BE2C (cell line): ENCODE measurements around the gene ANK3.

Experiments used
- DNase-seq: peaks from one replicate; pipeline ENCODE4 v3.0.0-alpha.2; 2020
- H3K27me3 ChIP-seq: fragments of 250-450 bp; sonication (Bioruptor Pico); 2 replicates; pipeline ENCODE4 v1.5.1; 2020; ENCODE audit warnings: mild to moderate bottlenecking
- H3K36me3 ChIP-seq: fragments of 250-450 bp; sonication (Bioruptor Pico); 2 replicates; pipeline ENCODE4 v1.5.1; 2020; ENCODE audit warnings: mild to moderate bottlenecking
- H3K4me1 ChIP-seq: fragments of 250-450 bp; sonication (Bioruptor Pico); 2 replicates; pipeline ENCODE4 v1.5.1; 2020
- H3K4me3 ChIP-seq: 2 replicates; pipeline ENCODE4 v1.5.1; 2011; ENCODE audit warnings: low read depth, low read length
- H3K9me3 ChIP-seq: fragments of 250-450 bp; sonication (Bioruptor Pico); 2 replicates; pipeline ENCODE4 v1.5.1; 2020
- TF ChIP-seq, protein P1 (sequence below): IDR thresholded peaks from 2 replicates; pipeline ENCODE4 v1.5.1; 2012; ENCODE audit warnings: mild to moderate bottlenecking, low read depth, low read length

ANK3 gene

DNA sequence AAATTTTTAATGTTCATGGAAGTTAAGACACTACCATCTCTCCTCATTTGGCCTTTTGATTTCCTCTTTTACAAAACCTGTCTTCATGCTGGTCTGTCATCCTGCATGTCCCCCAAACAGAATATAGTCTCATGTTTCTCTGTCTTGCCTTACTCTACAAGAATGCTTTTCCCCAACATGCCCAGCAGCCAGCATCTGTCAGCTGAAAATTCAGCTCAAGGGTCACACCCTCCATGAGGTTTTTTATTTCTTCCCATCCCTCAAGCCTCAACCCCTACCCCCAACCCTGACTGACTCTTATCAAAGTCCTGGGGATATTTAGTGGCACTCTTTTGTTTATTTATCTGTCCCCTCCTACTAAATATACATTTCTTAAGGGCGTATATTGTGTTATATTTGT is 202.0 kb downstream of the ANK3 start:
- DNase-seq, result no peak
- Histone ChIP-seq H3K4me3 (no peak overlapping the region), H3K27me3 (no peaks in the 10 kb centered on the region), H3K36me3 (no peaks in the 10 kb centered on the region), H3K9me3 (no peaks in the 10 kb centered on the region), H3K4me1 (no peaks in the 10 kb centered on the region)
- TF ChIP-seq, protein P1, sequence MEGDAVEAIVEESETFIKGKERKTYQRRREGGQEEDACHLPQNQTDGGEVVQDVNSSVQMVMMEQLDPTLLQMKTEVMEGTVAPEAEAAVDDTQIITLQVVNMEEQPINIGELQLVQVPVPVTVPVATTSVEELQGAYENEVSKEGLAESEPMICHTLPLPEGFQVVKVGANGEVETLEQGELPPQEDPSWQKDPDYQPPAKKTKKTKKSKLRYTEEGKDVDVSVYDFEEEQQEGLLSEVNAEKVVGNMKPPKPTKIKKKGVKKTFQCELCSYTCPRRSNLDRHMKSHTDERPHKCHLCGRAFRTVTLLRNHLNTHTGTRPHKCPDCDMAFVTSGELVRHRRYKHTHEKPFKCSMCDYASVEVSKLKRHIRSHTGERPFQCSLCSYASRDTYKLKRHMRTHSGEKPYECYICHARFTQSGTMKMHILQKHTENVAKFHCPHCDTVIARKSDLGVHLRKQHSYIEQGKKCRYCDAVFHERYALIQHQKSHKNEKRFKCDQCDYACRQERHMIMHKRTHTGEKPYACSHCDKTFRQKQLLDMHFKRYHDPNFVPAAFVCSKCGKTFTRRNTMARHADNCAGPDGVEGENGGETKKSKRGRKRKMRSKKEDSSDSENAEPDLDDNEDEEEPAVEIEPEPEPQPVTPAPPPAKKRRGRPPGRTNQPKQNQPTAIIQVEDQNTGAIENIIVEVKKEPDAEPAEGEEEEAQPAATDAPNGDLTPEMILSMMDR, result no peak

GRCh38 chr10:60186315-60187071 is 203.2 kb downstream of the ANK3 start:
- DNase-seq, result no peak
- no peak overlapping the region for H3K4me3 ChIP-seq
- no peaks in the 10 kb centered on the region for H3K4me1 ChIP-seq
- TF ChIP-seq, protein P1, result no peak
- H3K9me3 ChIP-seq, result no peaks in the 10 kb centered on the region
- no peaks in the 10 kb centered on the region for H3K27me3 ChIP-seq
- no peaks in the 10 kb centered on the region for H3K36me3 ChIP-seq

DNA sequence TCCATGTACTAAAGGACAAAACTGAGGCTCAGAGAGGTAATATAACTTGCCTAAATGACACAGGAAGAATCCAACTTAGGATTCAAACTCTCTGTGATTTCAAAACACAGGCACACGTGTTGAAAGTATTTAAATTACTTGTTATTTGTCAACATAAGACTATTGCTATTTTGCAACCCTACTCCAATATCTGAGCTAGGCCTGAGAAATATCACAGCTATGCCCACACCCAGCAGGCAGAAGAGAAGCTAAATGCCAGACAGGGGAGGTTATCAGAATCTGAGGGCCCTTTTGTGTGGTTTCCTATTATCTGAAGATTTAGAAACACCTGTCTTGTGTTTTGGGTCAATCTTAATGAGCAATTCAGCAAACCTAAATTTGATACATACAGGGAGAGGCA is 204.3 kb downstream of the ANK3 start:
- Histone ChIP-seq H3K4me3 (no peak overlapping the region), H3K36me3 (no peaks in the 10 kb centered on the region), H3K4me1 (no peaks in the 10 kb centered on the region), H3K9me3 (no peaks in the 10 kb centered on the region), H3K27me3 (no peaks in the 10 kb centered on the region)
- DNase-seq, result no peak
- TF ChIP-seq, protein P1, result no peak

- Histone ChIP-seq H3K4me3 (no peak overlapping the region), H3K27me3 (no peaks in the 10 kb centered on the region), H3K36me3 (no peaks in the 10 kb centered on the region), H3K4me1 (no peaks in the 10 kb centered on the region), H3K9me3 (no peaks in the 10 kb centered on the region)
- TF ChIP-seq, protein P1, result no peak
- DNase-seq, result no peak
Measured at GRCh38 chr10:60182691-60183090, 207.0 kb downstream of the ANK3 start.

GRCh38 chr10:60176925-60177324 is 212.8 kb downstream of the ANK3 start:
- H3K4me3 ChIP-seq, result no peak overlapping the region
- no peak for DNase-seq
- TF ChIP-seq, protein P1, result no peak
- no peaks in the 10 kb centered on the region for H3K27me3 ChIP-seq
- H3K9me3 ChIP-seq, result no peaks in the 10 kb centered on the region
- no peaks in the 10 kb centered on the region for H3K36me3 ChIP-seq
- H3K4me1 ChIP-seq, result no peaks in the 10 kb centered on the region

GRCh38 chr10:60175441-60175971 is 214.2 kb downstream of the ANK3 start:
- H3K4me3 ChIP-seq, result no peak overlapping the region
- no peaks in the 10 kb centered on the region for H3K4me1 ChIP-seq
- TF ChIP-seq, protein P1, result no peak
- no peak for DNase-seq
- H3K36me3 ChIP-seq, result no peaks in the 10 kb centered on the region
- H3K9me3 ChIP-seq, result no peaks in the 10 kb centered on the region
- H3K27me3 ChIP-seq, result no peaks in the 10 kb centered on the region
